CD8-positive, alpha-beta memory T cell (primary cell): ENCODE measurements around the gene AUTS2. TPM values are rescaled to one million over a fixed set of nuclear protein-coding genes. Genes with fewer than 3 reads are reported as not detected.

Experiments used
- CTCF ChIA-PET: fragments of 350-600 bp; sonication (Branson Sonifier 250); formaldehyde crosslinking; loops from one replicate; lab custom pipeline; 2021; ENCODE audit warnings: antibody characterized with exemption; lab: Charles Lee
- POLR2A ChIA-PET: fragments of 350-600 bp; sonication (Branson Sonifier 250); formaldehyde crosslinking; loops from one replicate; lab custom pipeline; 2021; ENCODE audit warnings: antibody characterized with exemption; lab: Charles Lee
- DNase-seq, 5 donors: peaks; one replicate each; pipeline versions ENCODE4 v3.0.0 to v3.0.0-alpha.2; 2020 to 2022; ENCODE audit warnings: mixed read lengths in 1 of 5
- H3K27ac ChIP-seq: one replicate; pipeline ENCODE4 v1.7.0; 2013; ENCODE audit warnings: low read depth, mild to moderate bottlenecking, low read length, moderate library complexity
- H3K27me3 ChIP-seq: 2 replicates; pipeline ENCODE4 v1.7.0; 2013; ENCODE audit warnings: low read length, mild to moderate bottlenecking; ENCODE audit not compliant: insufficient read depth, poor library complexity, severe bottlenecking
- H3K36me3 ChIP-seq: 2 replicates; pipeline ENCODE4 v1.7.0; 2013; ENCODE audit warnings: mild to moderate bottlenecking, low read length, moderate library complexity; ENCODE audit not compliant: insufficient read depth
- H3K4me1 ChIP-seq: 2 replicates; pipeline ENCODE4 v1.7.0; 2013; ENCODE audit warnings: mild to moderate bottlenecking, low read length, moderate library complexity; ENCODE audit not compliant: insufficient read depth
- H3K4me3 ChIP-seq: 2 replicates; pipeline ENCODE4 v1.7.0; 2013; ENCODE audit warnings: mild to moderate bottlenecking, low read length
- H3K9me3 ChIP-seq: 2 replicates; pipeline ENCODE4 v1.7.0; 2013; ENCODE audit warnings: mild to moderate bottlenecking, low read length
- H3K27ac Mint-ChIP-seq, 8 donors: one replicate each; pipeline ENCODE4 v1.8.0; 2020 to 2021; ENCODE audit warnings: mixed read lengths in 8 of 8, mild to moderate bottlenecking in 6 of 8, inconsistent platforms in 3 of 8, moderate library complexity in 3 of 8
- H3K27me3 Mint-ChIP-seq, 2 donors: one replicate each; pipeline ENCODE4 v1.8.0; 2020 to 2021; ENCODE audit warnings: mixed read lengths in 2 of 2, mild to moderate bottlenecking in 1 of 2, moderate library complexity in 1 of 2
- H3K36me3 Mint-ChIP-seq, 3 donors: one replicate each; pipeline ENCODE4 v1.8.0; 2020 to 2021; ENCODE audit warnings: mixed read lengths in 3 of 3, inconsistent platforms in 1 of 3, mild to moderate bottlenecking in 1 of 3
- H3K4me1 Mint-ChIP-seq, 3 donors: one replicate each; pipeline ENCODE4 v1.8.0; 2020 to 2021; ENCODE audit warnings: mixed read lengths in 3 of 3, inconsistent platforms in 1 of 3, mild to moderate bottlenecking in 1 of 3
- H3K4me3 Mint-ChIP-seq, 7 donors: one replicate each; pipeline ENCODE4 v1.8.0; 2020 to 2021; ENCODE audit warnings: mixed read lengths in 7 of 7, mild to moderate bottlenecking in 6 of 7, moderate library complexity in 4 of 7, inconsistent platforms in 2 of 7
- H3K9me3 Mint-ChIP-seq, 5 donors: one replicate each; pipeline ENCODE4 v1.8.0; 2020 to 2022; ENCODE audit warnings: mixed read lengths in 5 of 5, mild to moderate bottlenecking in 3 of 5, moderate library complexity in 2 of 5, inconsistent platforms in 1 of 5
- polyA plus RNA-seq: library from polyadenylated mRNA; unstranded; fragments of 300-500 nt; fragmentation: Illumina TruSeq; gene quantifications from one replicate; pipeline ENCODE4 v1.2.3, GENCODE V29; 2021
- total RNA-seq, 2 experiments: library from RNA; stranded (reverse); gene quantifications; one replicate each; pipeline ENCODE4 v1.2.3, GENCODE V29; 2021

The AUTS2 gene
- total and polyA plus RNA-seq, 3 experiments from 2014 or later, result 4.4 to 9.9 (median 5.3) TPM

GRCh38 chr7:69602522-69602921 is 4.2 kb downstream of the AUTS2 start:
- H3K36me3 Mint-ChIP-seq, result no peaks in the 10 kb centered on the region
- peaks cover 7 to 15% (median 10%) of the 10 kb centered on the region in 3 donors for H3K4me1 Mint-ChIP-seq
- no peak for DNase-seq
- Histone ChIP-seq H3K27me3 (peaks cover 21% of the 10 kb centered on the region), H3K36me3 (no peaks in the 10 kb centered on the region), H3K4me3 (no peak overlapping the region), H3K9me3 (no peaks in the 10 kb centered on the region), H3K27ac (no peak overlapping the region), H3K4me1 (peaks cover 28% of the 10 kb centered on the region)
- no peaks in the 10 kb centered on the region for H3K9me3 Mint-ChIP-seq
- POLR2A ChIA-PET, result no interaction called here
- H3K27ac Mint-ChIP-seq, result no peak overlapping the region
- H3K27me3 Mint-ChIP-seq, result peaks cover 11 to 15% of the 10 kb centered on the region in 2 donors
- CTCF ChIA-PET, result no interaction called here
- no peak overlapping the region for H3K4me3 Mint-ChIP-seq

GRCh38 chr7:69603351-69603750 is 5.1 kb downstream of the AUTS2 start:
- peaks cover 28% of the 10 kb centered on the region for H3K4me1 ChIP-seq
- no peak overlapping the region for H3K27ac ChIP-seq
- peaks cover 12 to 15% of the 10 kb centered on the region in 2 donors for H3K27me3 Mint-ChIP-seq
- H3K27me3 ChIP-seq, result peaks cover 21% of the 10 kb centered on the region
- DNase-seq, result no peak
- no peaks in the 10 kb centered on the region for H3K36me3 ChIP-seq
- ChIA-PET POLR2A (no interaction called here), CTCF (no interaction called here)
- no peaks in the 10 kb centered on the region for H3K9me3 ChIP-seq
- no peaks in the 10 kb centered on the region for H3K9me3 Mint-ChIP-seq
- no peaks in the 10 kb centered on the region for H3K36me3 Mint-ChIP-seq
- H3K4me1 Mint-ChIP-seq, result peaks cover 7 to 15% (median 10%) of the 10 kb centered on the region in 3 donors
- H3K27ac Mint-ChIP-seq, result no peak overlapping the region
- H3K4me3 Mint-ChIP-seq, result no peak overlapping the region
- H3K4me3 ChIP-seq, result no peak overlapping the region

GRCh38 chr7:69603937-69604494 is 5.7 kb downstream of the AUTS2 start:
- Mint-ChIP-seq H3K27ac (no peak overlapping the region), H3K4me1 (peaks cover 7 to 14% (median 10%) of the 10 kb centered on the region in 3 donors), H3K27me3 (peaks cover 15 to 17% of the 10 kb centered on the region in 2 donors), H3K4me3 (no peak overlapping the region), H3K36me3 (no peaks in the 10 kb centered on the region), H3K9me3 (no peaks in the 10 kb centered on the region)
- POLR2A ChIA-PET, result no interaction called here
- H3K4me3 ChIP-seq, result no peak overlapping the region
- H3K36me3 ChIP-seq, result no peaks in the 10 kb centered on the region
- DNase-seq, result peak in 4 of 5 donors; percentile 13 to 65 (median 56)
- CTCF ChIA-PET, result no interaction called here
- no peak overlapping the region for H3K27ac ChIP-seq
- H3K9me3 ChIP-seq, result no peaks in the 10 kb centered on the region
- H3K27me3 ChIP-seq, result peaks cover 21% of the 10 kb centered on the region
- peaks cover 28% of the 10 kb centered on the region for H3K4me1 ChIP-seq

GRCh38 chr7:69605070-69605469 is 6.8 kb downstream of the AUTS2 start:
- H3K9me3 Mint-ChIP-seq, result no peaks in the 10 kb centered on the region
- H3K9me3 ChIP-seq, result no peaks in the 10 kb centered on the region
- peaks cover 24% of the 10 kb centered on the region for H3K4me1 ChIP-seq
- H3K27ac ChIP-seq, result no peak overlapping the region
- no peak overlapping the region for H3K4me3 ChIP-seq
- H3K27me3 Mint-ChIP-seq, result peaks cover 16 to 18% of the 10 kb centered on the region in 2 donors
- no peak overlapping the region for H3K27ac Mint-ChIP-seq
- no peaks in the 10 kb centered on the region for H3K36me3 Mint-ChIP-seq
- H3K36me3 ChIP-seq, result no peaks in the 10 kb centered on the region
- CTCF ChIA-PET, result no interaction called here
- POLR2A ChIA-PET, result no interaction called here
- peaks cover 18% of the 10 kb centered on the region for H3K27me3 ChIP-seq
- H3K4me1 Mint-ChIP-seq, result peaks cover 3 to 7% (median 5%) of the 10 kb centered on the region in 3 donors
- no peak overlapping the region for H3K4me3 Mint-ChIP-seq
- no peak for DNase-seq

- Mint-ChIP-seq H3K4me1 (peaks cover 0 to 3% (median 2%) of the 10 kb centered on the region in 3 donors), H3K27me3 (peaks cover 11 to 18% of the 10 kb centered on the region in 2 donors), H3K9me3 (no peaks in the 10 kb centered on the region), H3K36me3 (no peaks in the 10 kb centered on the region), H3K4me3 (no peak overlapping the region), H3K27ac (no peak overlapping the region)
- Histone ChIP-seq H3K36me3 (no peaks in the 10 kb centered on the region), H3K4me3 (no peak overlapping the region), H3K27ac (no peak overlapping the region), H3K27me3 (peaks cover 15% of the 10 kb centered on the region), H3K4me1 (peaks cover 19% of the 10 kb centered on the region), H3K9me3 (no peaks in the 10 kb centered on the region)
- CTCF ChIA-PET, result no interaction called here
- POLR2A ChIA-PET, result no interaction called here
- DNase-seq, result no peak
These were observed 7.3 kb downstream of the AUTS2 start for GRCh38 chr7:69605546-69605945.

GRCh38 chr7:69608049-69608448 is 9.8 kb downstream of the AUTS2 start:
- no peaks in the 10 kb centered on the region for H3K9me3 Mint-ChIP-seq
- Histone ChIP-seq H3K4me3 (no peak overlapping the region), H3K4me1 (peaks cover 16% of the 10 kb centered on the region), H3K9me3 (no peaks in the 10 kb centered on the region), H3K27ac (no peak overlapping the region), H3K36me3 (no peaks in the 10 kb centered on the region), H3K27me3 (peaks cover 5% of the 10 kb centered on the region)
- ChIA-PET POLR2A (no interaction called here), CTCF (no interaction called here)
- H3K36me3 Mint-ChIP-seq, result no peaks in the 10 kb centered on the region
- no peak overlapping the region for H3K27ac Mint-ChIP-seq
- peaks cover 8 to 22% of the 10 kb centered on the region in 2 donors for H3K27me3 Mint-ChIP-seq
- H3K4me3 Mint-ChIP-seq, result no peak overlapping the region
- DNase-seq, result no peak
- no peaks in the 10 kb centered on the region for H3K4me1 Mint-ChIP-seq

- peaks cover 8 to 22% of the 10 kb centered on the region in 2 donors for H3K27me3 Mint-ChIP-seq
- H3K4me1 Mint-ChIP-seq, result no peaks in the 10 kb centered on the region
These were observed 10.6 kb downstream of the AUTS2 start for GRCh38 chr7:69608878-69609277.

GRCh38 chr7:69609541-69610373 is 11.5 kb downstream of the AUTS2 start:
- Mint-ChIP-seq H3K4me1 (no peaks in the 10 kb centered on the region), H3K27me3 (peaks cover 8 to 22% of the 10 kb centered on the region in 2 donors), H3K4me3 (no peak overlapping the region), H3K36me3 (no peaks in the 10 kb centered on the region), H3K27ac (no peak overlapping the region), H3K9me3 (no peaks in the 10 kb centered on the region)
- Histone ChIP-seq H3K36me3 (no peaks in the 10 kb centered on the region), H3K9me3 (no peaks in the 10 kb centered on the region), H3K27me3 (no peaks in the 10 kb centered on the region), H3K4me3 (no peak overlapping the region), H3K4me1 (no peaks in the 10 kb centered on the region), H3K27ac (no peak overlapping the region)
- DNase-seq, result no peak
- ChIA-PET POLR2A (no interaction called here), CTCF (no interaction called here)

More at GRCh38 chr7:69608878-69609277, 10.6 kb downstream of the AUTS2 start:
- no peaks in the 10 kb centered on the region for H3K36me3 ChIP-seq
- POLR2A ChIA-PET, result no interaction called here
- Mint-ChIP-seq H3K4me3 (no peak overlapping the region), H3K9me3 (no peaks in the 10 kb centered on the region), H3K27ac (no peak overlapping the region), H3K36me3 (no peaks in the 10 kb centered on the region)
- CTCF ChIA-PET, result no interaction called here
- no peak overlapping the region for H3K27ac ChIP-seq
- no peaks in the 10 kb centered on the region for H3K27me3 ChIP-seq
- H3K9me3 ChIP-seq, result no peaks in the 10 kb centered on the region
- H3K4me3 ChIP-seq, result no peak overlapping the region
- peaks cover 8% of the 10 kb centered on the region for H3K4me1 ChIP-seq
- DNase-seq, result no peak
